ENCODE measurements around the gene SLC12A8. TPM values are rescaled to one million over a fixed set of nuclear protein-coding genes. Genes with fewer than 3 reads are reported as not detected.
"Not testable (repeated sequence)": the region's sequence is repeated elsewhere in the genome, so short reads cannot be mapped to it uniquely, and the experiment has no call there.

The SLC12A8 gene
- total RNA-seq, 1 donor from 2014 or later, result 6.1 TPM

DNA sequence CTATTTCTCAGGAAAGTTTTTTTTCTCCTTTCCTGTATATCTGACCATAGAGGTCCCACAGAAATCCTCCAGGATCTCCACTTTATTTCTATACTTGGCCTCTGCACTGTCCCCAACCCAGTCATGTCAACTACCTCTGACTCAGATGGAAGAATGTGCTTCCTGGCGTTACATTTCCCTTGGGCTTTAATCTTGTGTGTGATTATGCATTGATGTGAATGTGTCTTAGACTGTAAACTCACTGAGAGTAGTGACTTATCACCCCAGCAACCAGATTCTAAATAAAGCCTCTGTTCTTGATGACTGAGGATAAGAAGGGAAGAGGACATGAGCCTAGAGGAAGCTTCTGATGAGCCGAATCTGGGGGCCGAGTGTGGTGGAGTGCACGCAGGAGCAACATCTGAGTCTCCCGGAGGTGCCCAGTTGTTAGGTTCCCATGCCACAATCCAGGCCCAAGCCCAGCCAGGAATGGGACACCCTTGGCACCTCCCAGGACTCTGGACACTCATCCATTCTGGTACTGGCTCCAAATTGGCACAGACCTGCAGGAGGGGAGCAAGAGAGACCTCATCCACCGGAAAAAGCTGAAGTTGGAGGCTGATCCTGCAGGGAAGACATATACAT lies 124.7 kb downstream of the SLC12A8 start:
- no peak for DNase-seq (ENCODE audit: low spot score)
- Mint-ChIP-seq H3K27ac (ENCODE audit: unreplicated experiment) (peak overlapping the region; percentile 52), H3K27me3 (ENCODE audit: low read depth) (no peaks in the 10 kb centered on the region), H3K4me1 (ENCODE audit: low read depth) (peaks cover 20% of the 10 kb centered on the region), H3K9me3 (ENCODE audit: low read depth) (peaks cover 5% of the 10 kb centered on the region), H3K36me3 (ENCODE audit: low read depth) (peaks cover 7% of the 10 kb centered on the region), H3K4me3 (ENCODE audit: unreplicated experiment) (no peak overlapping the region)
- TF ChIP-seq CTCF (IDR thresholded peaks at IDR 0.05), result no peak

- TF ChIP-seq CTCF (IDR thresholded peaks at IDR 0.05), result no peak
- H3K9me3 Mint-ChIP-seq (ENCODE audit: low read depth), result no peaks in the 10 kb centered on the region
- H3K4me3 Mint-ChIP-seq (ENCODE audit: unreplicated experiment), result no peak overlapping the region
- no peak for DNase-seq (ENCODE audit: low spot score)
- H3K27me3 Mint-ChIP-seq (ENCODE audit: low read depth), result no peaks in the 10 kb centered on the region
- H3K27ac Mint-ChIP-seq (ENCODE audit: unreplicated experiment), result no peak overlapping the region
- peaks cover 20% of the 10 kb centered on the region for H3K4me1 Mint-ChIP-seq (ENCODE audit: low read depth)
- peaks cover 8% of the 10 kb centered on the region for H3K36me3 Mint-ChIP-seq (ENCODE audit: low read depth)
Observed at GRCh38 chr3:125085166-125085565, 127.4 kb downstream of the SLC12A8 start.

DNA sequence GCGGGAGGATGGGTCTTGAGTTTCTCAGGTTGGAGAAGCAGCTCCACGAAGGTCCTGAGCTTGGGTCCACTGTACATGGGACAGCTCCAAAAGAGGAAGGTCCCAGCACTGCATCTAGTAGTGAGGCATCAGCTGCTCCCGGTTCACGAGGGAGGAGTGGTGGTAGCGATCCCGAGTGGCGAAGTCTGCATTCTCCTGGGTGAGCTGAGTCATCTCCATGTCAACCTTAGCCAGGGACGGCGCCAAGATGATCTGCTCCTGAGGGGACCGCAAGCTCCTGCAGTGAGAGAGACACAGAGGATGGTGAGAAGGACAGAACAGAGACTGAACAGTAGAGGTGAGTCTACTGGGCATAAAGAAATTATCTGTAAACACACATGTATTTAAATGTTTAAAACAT lies 128.8 kb downstream of the SLC12A8 start:
- Mint-ChIP-seq H3K9me3 (ENCODE audit: low read depth) (no peaks in the 10 kb centered on the region), H3K36me3 (ENCODE audit: low read depth) (peaks cover 8% of the 10 kb centered on the region), H3K4me3 (ENCODE audit: unreplicated experiment) (no peak overlapping the region), H3K4me1 (ENCODE audit: low read depth) (peaks cover 20% of the 10 kb centered on the region), H3K27ac (ENCODE audit: unreplicated experiment) (no peak overlapping the region), H3K27me3 (ENCODE audit: low read depth) (no peaks in the 10 kb centered on the region)
- no peak for DNase-seq (ENCODE audit: low spot score)
- TF ChIP-seq CTCF (IDR thresholded peaks at IDR 0.05), result no peak

DNA sequence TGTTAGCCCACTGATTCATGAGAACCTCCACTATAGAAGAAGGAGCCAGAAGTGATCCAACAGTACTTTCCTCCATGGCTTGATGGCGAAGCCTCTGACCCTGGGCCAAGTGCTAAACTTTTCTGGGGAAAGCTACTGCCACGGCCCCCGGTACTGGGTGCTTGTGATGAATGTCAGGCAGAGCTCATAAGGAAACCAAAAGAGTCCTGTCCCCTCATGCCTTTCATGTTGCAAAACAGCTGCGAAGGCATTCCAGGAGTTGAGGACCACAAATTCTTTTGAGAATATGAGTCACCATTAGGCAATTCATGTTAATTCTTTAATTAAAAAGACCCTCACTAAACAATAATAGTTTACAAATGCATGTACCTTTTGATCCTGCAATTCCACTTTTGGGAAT lies 130.2 kb downstream of the SLC12A8 start:
- not testable (repeated sequence) for DNase-seq (ENCODE audit: low spot score); H3K9me3 Mint-ChIP-seq (ENCODE audit: low read depth); H3K27me3 Mint-ChIP-seq (ENCODE audit: low read depth); H3K27ac Mint-ChIP-seq (ENCODE audit: unreplicated experiment); H3K4me3 Mint-ChIP-seq (ENCODE audit: unreplicated experiment); H3K36me3 Mint-ChIP-seq (ENCODE audit: low read depth)
- H3K4me1 Mint-ChIP-seq (ENCODE audit: low read depth), result peaks cover 10% of the 10 kb centered on the region

DNA sequence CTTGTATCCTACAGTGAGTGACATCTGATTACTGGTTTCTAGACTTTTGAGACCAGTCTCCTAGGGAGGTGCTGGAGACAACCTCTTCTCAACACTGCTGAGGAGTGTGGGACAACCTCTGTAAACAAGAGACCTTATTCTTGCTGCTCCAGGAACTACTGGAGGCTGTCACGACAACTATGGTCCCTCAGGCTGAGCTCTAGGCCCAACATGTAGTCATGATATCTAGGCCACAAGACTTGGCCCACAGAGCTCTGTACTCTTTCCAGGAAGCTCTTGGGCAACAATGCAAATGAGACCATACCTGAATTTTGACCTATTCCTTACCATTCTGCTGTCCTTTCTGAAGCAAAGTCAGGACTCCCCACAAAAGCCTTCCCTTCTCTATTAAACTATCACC lies 132.5 kb downstream of the SLC12A8 start:
- no peak for DNase-seq (ENCODE audit: low spot score)
- Mint-ChIP-seq H3K27ac (ENCODE audit: unreplicated experiment) (no peak overlapping the region), H3K4me1 (ENCODE audit: low read depth) (no peaks in the 10 kb centered on the region)

More for the DNA sequence above, 132.5 kb downstream of the SLC12A8 start:
- Mint-ChIP-seq H3K9me3 (ENCODE audit: low read depth) (no peaks in the 10 kb centered on the region), H3K4me3 (ENCODE audit: unreplicated experiment) (no peak overlapping the region), H3K27me3 (ENCODE audit: low read depth) (no peaks in the 10 kb centered on the region), H3K36me3 (ENCODE audit: low read depth) (peaks cover 8% of the 10 kb centered on the region)
- no peak for TF ChIP-seq CTCF (IDR thresholded peaks at IDR 0.05)
